Panc1 (cell line): ENCODE results near the gene METTL26. TPM values are rescaled to one million over a fixed set of nuclear protein-coding genes. Genes with fewer than 3 reads are reported as not detected.

Source experiments
- ATAC-seq: fragments of 200-7000 bp; cut with Tn5 transposase; 2 replicates; pipeline ENCODE4 v1.9.1; 2020; ENCODE audit warnings: mild to moderate bottlenecking, moderate library complexity
- BruUV-seq: library from RNA; stranded (reverse); fragments of 400-500 nt; replicated peaks from 2 replicates; lab custom pipeline; 2021; lab: Mats Ljungman, UMichigan
- CTCF ChIA-PET: fragments of 300-600 bp; sonication (Branson Sonifier 250); formaldehyde crosslinking; loops from one replicate; lab custom pipeline; 2022; ENCODE audit warnings: antibody characterized with exemption; lab: Charles Lee
- POLR2A ChIA-PET: fragments of 300-600 bp; sonication (Branson Sonifier 250); formaldehyde crosslinking; loops from one replicate; lab custom pipeline; 2022; ENCODE audit warnings: antibody characterized with exemption; lab: Charles Lee
- DNase-seq: peaks from one replicate; pipeline ENCODE4 v3.0.0-alpha.2; 2010; ENCODE audit warnings: low read depth, low spot score
- H3K27ac ChIP-seq: 2 replicates; pipeline ENCODE4 v1.5.1; 2011; ENCODE audit warnings: mild to moderate bottlenecking, low read length, inconsistent platforms
- H3K27me3 ChIP-seq: fragments of 200-500 bp; sonication (Bioruptor generic); 2 replicates; pipeline ENCODE4 v1.6.0; 2014; ENCODE audit warnings: low read length, inconsistent platforms; ENCODE audit not compliant: control insufficient read depth, insufficient read depth
- H3K36me3 ChIP-seq: fragments of 200-500 bp; sonication (Bioruptor generic); 2 replicates; pipeline ENCODE4 v1.5.1; 2014; ENCODE audit warnings: inconsistent platforms, mild to moderate bottlenecking, low read length, moderate library complexity; ENCODE audit not compliant: control insufficient read depth, insufficient read depth
- H3K4me1 ChIP-seq: 2 replicates; pipeline ENCODE4 v1.5.1; 2011; ENCODE audit warnings: inconsistent platforms, mild to moderate bottlenecking, low read length, moderate library complexity; ENCODE audit not compliant: control insufficient read depth, insufficient read depth
- H3K4me3 ChIP-seq, 2 experiments: 2 replicates each; pipeline ENCODE4 v1.5.1; 2011 to 2012; ENCODE audit warnings: low read depth in 2 of 2, low read length in 2 of 2, mild to moderate bottlenecking in 2 of 2, inconsistent platforms in 1 of 2, moderate library complexity in 1 of 2
- H3K9me3 ChIP-seq: fragments of 200-500 bp; sonication (Bioruptor generic); 2 replicates; pipeline ENCODE4 v1.5.1; 2014; ENCODE audit warnings: low read depth, mild to moderate bottlenecking, inconsistent platforms, low read length, moderate library complexity; ENCODE audit not compliant: control insufficient read depth, insufficient read depth
- CTCF ChIP-seq: fragments of 450-650 bp; IDR thresholded peaks from 2 replicates; pipeline ENCODE4 v1.5.1; 2017; ENCODE audit warnings: mild to moderate bottlenecking
- POLR2AphosphoS5 ChIP-seq: IDR thresholded peaks from 2 replicates; pipeline ENCODE4 v1.6.1; 2012; ENCODE audit warnings: mild to moderate bottlenecking, low read depth, low read length, moderate library complexity
- REST ChIP-seq, 2 experiments: IDR thresholded peaks; 2 replicates each; pipeline ENCODE4 v1.6.1; 2011 to 2012; ENCODE audit warnings: low read depth in 2 of 2, control low read depth in 1 of 2, low read length in 1 of 2, mild to moderate bottlenecking in 1 of 2, moderate library complexity in 1 of 2; ENCODE audit not compliant: insufficient read depth in 1 of 2
- SIN3A ChIP-seq: IDR thresholded peaks from 2 replicates; pipeline ENCODE4 v1.6.1; 2012; ENCODE audit warnings: low read depth, mild to moderate bottlenecking, low read length, moderate library complexity, borderline replicate concordance; ENCODE audit not compliant: insufficient read depth
- TCF7L2 ChIP-seq: IDR thresholded peaks from 2 replicates; pipeline ENCODE4 v1.6.1; 2011; ENCODE audit warnings: mild to moderate bottlenecking, low read depth, low read length, inconsistent platforms
- in situ Hi-C: cut with HindIII; loops from 2 replicates; pipeline ENCODE4 v1.10.0; 2016; ENCODE audit warnings: low sequenced_read_pairs, low pct_unique_long_range_greater_than_20kb
- intact Hi-C: fragments of 100-400 bp; cut with micrococcal nuclease; formaldehyde crosslinking; loops from one replicate; pipeline ENCODE4 v1.10.0; 2022; ENCODE audit not compliant: unreplicated experiment
- total RNA-seq: library from RNA; stranded (reverse); gene quantifications from one replicate; pipeline ENCODE4 v1.2.1, GENCODE V29; 2021; ENCODE audit not compliant: unreplicated experiment

Gene METTL26
- total RNA-seq, 1 experiment from 2014 or later, result 91.8 TPM

GRCh38 chr16:588639-588888, 47.5 kb downstream of the METTL26 start:
- intact Hi-C loops (no loop called here), in situ Hi-C loops (no loop called here)
- peak; percentile 11 for ATAC-seq
- Histone ChIP-seq H3K27me3 (no peaks in the 10 kb centered on the region), H3K4me1 (peaks cover 39% of the 10 kb centered on the region), H3K27ac (peak overlapping the region; percentile 90), H3K36me3 (no peaks in the 10 kb centered on the region), H3K9me3 (no peaks in the 10 kb centered on the region), H3K4me3 (peak overlapping the region; percentile 78 to 79)
- no peak for DNase-seq
- TF ChIP-seq CTCF, result no peak
- no peak for TF ChIP-seq SIN3A
- no peak for TF ChIP-seq REST (IDR thresholded peaks at IDR 0.05; ENCODE audit: insufficient read depth in 1 of 2, low read depth in 2 of 2, low read length in 1 of 2)
- no peak for TF ChIP-seq POLR2AphosphoS5
- TF ChIP-seq TCF7L2, result no peak
- TSS peak; percentile 93 for BruUV-seq
- ChIA-PET CTCF (interaction anchor here (0.5 kb wide), 1 partner anchor 66 kb away, joined by 6 read pairs; no protein-coding TSS in a partner anchor), POLR2A (interaction anchor here (1.0 kb wide), 1 partner anchor 88 kb away, joined by 3 read pairs; no protein-coding TSS in a partner anchor)

GRCh38 chr16:586645-587590, 49.2 kb downstream of the METTL26 start:
- BruUV-seq, result no TSS peak
- ATAC-seq (no peak), DNase-seq (no peak)
- no peaks in the 10 kb centered on the region for H3K27me3 ChIP-seq
- intact Hi-C loops (no loop called here), in situ Hi-C loops (no loop called here)
- ChIA-PET POLR2A (interaction anchor here (0.6 kb wide), 1 partner anchor 35 kb away, joined by 3 read pairs; no protein-coding TSS in a partner anchor), CTCF (no interaction called here)
- peak overlapping the region; percentile 57; the same call in 1 of the 2 replicates for H3K27ac ChIP-seq
- no peak for TF ChIP-seq TCF7L2
- TF ChIP-seq POLR2AphosphoS5, result no peak; the same call in none of the 2 replicates
- no peak for TF ChIP-seq REST (IDR thresholded peaks at IDR 0.05; ENCODE audit: insufficient read depth in 1 of 2, low read depth in 2 of 2, low read length in 1 of 2)
- TF ChIP-seq SIN3A, result no peak; the same call in 1 of the 2 replicates
- no peak for TF ChIP-seq CTCF
- H3K4me1 ChIP-seq, result peaks cover 29% of the 10 kb centered on the region
- no peaks in the 10 kb centered on the region for H3K9me3 ChIP-seq
- peak overlapping the region in 1 of 2 experiments; percentile 78; a peak in 2 of 4 replicates for H3K4me3 ChIP-seq
- H3K36me3 ChIP-seq, result no peaks in the 10 kb centered on the region
